ENCODE data around the gene LRRC2.

DNA sequence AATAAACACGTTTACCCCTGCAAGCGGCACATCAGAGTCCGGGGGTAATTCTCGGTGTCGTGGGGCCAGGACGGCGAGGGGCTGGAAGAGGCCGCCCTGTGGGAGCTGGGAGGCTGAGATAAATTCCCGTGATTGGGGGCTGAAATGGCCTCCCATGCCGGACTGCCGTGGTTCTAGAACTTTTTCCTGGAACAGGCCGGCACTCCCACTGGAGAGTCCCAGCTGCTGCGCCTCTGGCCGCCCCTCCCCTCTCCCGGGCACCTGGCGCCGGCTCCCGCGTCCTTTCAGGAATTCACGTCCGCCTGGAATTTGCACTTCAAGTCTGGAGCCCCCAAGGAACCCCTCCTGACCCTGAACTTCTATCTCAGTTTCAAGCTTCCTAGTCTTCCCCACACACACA, 10.8 kb upstream of the LRRC2 start:
- TF ChIP-seq, protein P1, sequence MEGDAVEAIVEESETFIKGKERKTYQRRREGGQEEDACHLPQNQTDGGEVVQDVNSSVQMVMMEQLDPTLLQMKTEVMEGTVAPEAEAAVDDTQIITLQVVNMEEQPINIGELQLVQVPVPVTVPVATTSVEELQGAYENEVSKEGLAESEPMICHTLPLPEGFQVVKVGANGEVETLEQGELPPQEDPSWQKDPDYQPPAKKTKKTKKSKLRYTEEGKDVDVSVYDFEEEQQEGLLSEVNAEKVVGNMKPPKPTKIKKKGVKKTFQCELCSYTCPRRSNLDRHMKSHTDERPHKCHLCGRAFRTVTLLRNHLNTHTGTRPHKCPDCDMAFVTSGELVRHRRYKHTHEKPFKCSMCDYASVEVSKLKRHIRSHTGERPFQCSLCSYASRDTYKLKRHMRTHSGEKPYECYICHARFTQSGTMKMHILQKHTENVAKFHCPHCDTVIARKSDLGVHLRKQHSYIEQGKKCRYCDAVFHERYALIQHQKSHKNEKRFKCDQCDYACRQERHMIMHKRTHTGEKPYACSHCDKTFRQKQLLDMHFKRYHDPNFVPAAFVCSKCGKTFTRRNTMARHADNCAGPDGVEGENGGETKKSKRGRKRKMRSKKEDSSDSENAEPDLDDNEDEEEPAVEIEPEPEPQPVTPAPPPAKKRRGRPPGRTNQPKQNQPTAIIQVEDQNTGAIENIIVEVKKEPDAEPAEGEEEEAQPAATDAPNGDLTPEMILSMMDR (IDR thresholded peaks at IDR 0.05; ENCODE audit: low read depth, low read length) = no peak
- no peak for TF ChIP-seq EZH2phosphoT487 (IDR thresholded peaks at IDR 0.05; ENCODE audit: low read depth)

Measured in OCI-LY3 (cell line).